BJ (cell line): ENCODE results near the gene ARPC4. TPM values are rescaled to one million over a fixed set of nuclear protein-coding genes. Genes with fewer than 3 reads are reported as not detected.
"Not testable (repeated sequence)": the region's sequence is repeated elsewhere in the genome, so short reads cannot be mapped to it uniquely, and the experiment has no call there.

Source experiments
- CTCF ChIA-PET: fragments of 350-600 bp; formaldehyde crosslinking; extraction: SDS; loops from one replicate; lab custom pipeline; 2021; ENCODE audit warnings: antibody characterized with exemption, inconsistent platforms; lab: Yijun Ruan, JAX
- POLR2A ChIA-PET: fragments of 300-600 bp; sonication (Branson Sonifier 250); formaldehyde crosslinking; extraction: SDS; loops from one replicate; lab custom pipeline; 2021; ENCODE audit warnings: antibody characterized with exemption; lab: Charles Lee
- DNase-seq: peaks from one replicate; pipeline ENCODE4 v3.0.0-alpha.2; 2011; ENCODE audit warnings: low read depth
- H3K27me3 ChIP-seq: 2 replicates; pipeline ENCODE4 v1.6.0; 2011; ENCODE audit warnings: low read length; ENCODE audit not compliant: control insufficient read depth, insufficient read depth
- H3K36me3 ChIP-seq: 2 replicates; pipeline ENCODE4 v1.5.1; 2011; ENCODE audit warnings: low read length; ENCODE audit not compliant: control insufficient read depth, insufficient read depth
- H3K4me3 ChIP-seq: 2 replicates; pipeline ENCODE4 v1.5.1; 2011; ENCODE audit warnings: low read depth, mild to moderate bottlenecking, control low read depth, low read length
- CTCF ChIP-seq: IDR thresholded peaks from 2 replicates; pipeline ENCODE4 v1.5.1; 2011; ENCODE audit warnings: low read depth, mild to moderate bottlenecking, control low read depth, inconsistent platforms, low read length, moderate library complexity; ENCODE audit not compliant: insufficient read depth
- polyA plus RNA-seq: library from polyadenylated mRNA; depleted of rRNA; stranded (reverse); fragments of >200 nt; gene quantifications from 2 replicates; pipeline ENCODE4 v1.2.3, GENCODE V29; 2011

The ARPC4 gene
- polyA plus RNA-seq, 1 experiment: 238 TPM

DNA sequence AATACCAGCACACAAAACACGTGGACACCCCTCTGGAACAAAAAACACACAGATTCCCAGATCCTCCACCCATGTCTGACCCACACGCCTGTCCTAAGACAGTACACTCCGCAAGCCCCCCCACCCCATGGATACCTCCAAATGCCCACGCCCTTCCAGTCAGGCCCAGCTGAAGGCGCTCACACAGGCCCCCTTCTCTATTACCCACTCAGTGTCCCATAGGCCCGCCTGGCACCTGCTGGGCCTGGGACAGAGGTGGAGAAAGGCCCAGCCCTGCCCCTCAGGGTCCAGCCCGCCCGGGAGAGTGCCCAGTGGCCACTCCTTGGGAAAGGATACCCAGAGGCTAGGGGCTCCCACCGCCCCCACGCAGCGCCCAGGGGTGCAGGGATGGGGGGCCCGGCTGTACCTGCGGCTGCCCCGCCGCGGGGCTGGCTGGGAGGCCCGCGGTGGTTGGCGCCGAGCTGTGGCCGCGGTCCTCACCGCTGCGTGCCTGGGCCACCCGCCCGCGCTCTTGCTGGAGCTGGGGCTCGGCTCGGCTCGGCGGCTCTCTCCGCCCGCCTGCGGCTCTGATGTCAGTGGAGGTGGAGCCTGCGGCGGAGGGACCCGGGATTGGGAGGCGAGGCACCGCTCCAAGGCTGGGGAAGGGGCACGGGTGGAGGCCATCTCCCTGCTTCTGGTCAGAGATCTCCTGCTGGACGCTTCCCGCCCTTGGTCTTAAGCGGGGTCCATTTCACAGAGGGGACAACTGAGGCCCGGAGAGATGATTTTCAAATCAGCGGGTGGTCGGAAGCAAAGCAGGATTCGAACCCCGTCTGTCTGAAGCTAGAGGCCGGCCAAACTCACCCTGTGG is 23.2 kb upstream of the ARPC4 start, which contains the start of gene CAMK1:
TSS of gene CAMK1 (minus strand) at position 522 of the 850 bp plus-strand sequence. CDS start 2,198 bp downstream, outside the sequence.
- H3K36me3 ChIP-seq: peaks cover 2% of the 10 kb centered on the region
- ChIA-PET POLR2A (interaction anchor here (0.5 to 0.6 kb wide), 2 partner anchors 9 to 54 kb away, joined by 3 to 8 read pairs; no protein-coding TSS in a partner anchor), CTCF (interaction anchor here (0.6 kb wide), 1 partner anchor 16 kb away, joined by 4 read pairs; no protein-coding TSS in a partner anchor)
- TF ChIP-seq CTCF: no peak
- peak; percentile 8 for DNase-seq
- no peaks in the 10 kb centered on the region for H3K27me3 ChIP-seq
- H3K4me3 ChIP-seq: peak within 1 kb of the TSS; percentile 69

GRCh38 chr3:9770276-9770812 is 22.5 kb upstream of the ARPC4 start:
- no peak for TF ChIP-seq CTCF
- peak overlapping the region; percentile 69 for H3K4me3 ChIP-seq
- H3K36me3 ChIP-seq: peaks cover 2% of the 10 kb centered on the region
- no peaks in the 10 kb centered on the region for H3K27me3 ChIP-seq
- ChIA-PET CTCF (interaction anchor here (0.6 kb wide), 1 partner anchor 15 kb away, joined by 4 read pairs; no protein-coding TSS in a partner anchor), POLR2A (interaction anchor here (0.5 to 0.6 kb wide), 2 partner anchors 9 to 10 kb away, joined by 5 to 8 read pairs; no protein-coding TSS in a partner anchor)
- no peak for DNase-seq

GRCh38 chr3:9771007-9771406 is 21.9 kb upstream of the ARPC4 start:
- CTCF ChIA-PET, H3K4me3 ChIP-seq: not testable (repeated sequence)
- POLR2A ChIA-PET: interaction anchor here (0.6 kb wide), 1 partner anchor 9 kb away, joined by 5 read pairs; no protein-coding TSS in a partner anchor

DNA sequence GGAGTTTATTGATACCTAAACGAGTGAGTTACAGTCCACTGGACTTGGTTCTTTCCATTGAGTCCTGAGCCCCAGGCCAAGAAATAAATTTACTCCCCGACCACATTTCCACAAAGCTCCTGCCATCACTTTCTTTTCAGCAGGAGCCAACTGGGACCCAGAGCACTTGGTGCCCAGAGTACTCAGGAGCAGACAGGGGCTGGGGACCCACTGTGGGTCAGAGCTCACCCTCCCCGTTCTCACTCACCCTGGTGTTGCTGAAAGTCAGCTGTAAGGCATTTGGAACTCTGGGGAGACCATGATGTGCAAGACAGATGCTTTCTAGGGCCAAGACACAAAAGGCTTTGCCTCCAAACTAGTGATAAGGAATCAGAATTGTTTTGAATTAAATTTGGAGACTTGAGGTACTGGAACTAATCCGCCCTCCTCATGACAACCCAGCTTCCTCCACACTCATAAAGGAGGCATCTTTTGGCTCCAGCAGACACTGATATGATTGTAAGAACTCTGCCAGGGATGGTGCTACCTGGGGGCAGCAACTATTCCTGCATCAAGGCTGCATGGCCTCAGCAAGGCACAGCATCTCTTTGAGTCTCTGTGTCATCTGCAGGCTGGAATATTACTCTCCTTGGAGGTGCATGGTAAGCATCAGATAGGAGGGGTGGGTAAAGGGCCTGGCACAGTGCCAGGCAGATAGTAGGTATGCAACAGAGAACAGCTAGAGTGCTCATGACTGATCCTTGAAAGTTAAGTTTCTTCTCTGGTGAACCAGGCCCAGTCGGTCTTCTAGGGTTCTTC is 15.8 kb upstream of the ARPC4 start:
- POLR2A ChIA-PET: no interaction called here
- Histone ChIP-seq H3K4me3 (no peak overlapping the region), H3K36me3 (peaks cover 6% of the 10 kb centered on the region), H3K27me3 (no peaks in the 10 kb centered on the region)
- CTCF ChIA-PET: interaction anchor here (1.3 kb wide), 2 partner anchors 28 to 59 kb away, joined by 3 read pairs; no protein-coding TSS in a partner anchor
- no peak for DNase-seq
- no peak for TF ChIP-seq CTCF

More at GRCh38 chr3:9771007-9771406, 21.9 kb upstream of the ARPC4 start:
- not testable (repeated sequence) for H3K27me3 ChIP-seq, DNase-seq, H3K36me3 ChIP-seq

DNA sequence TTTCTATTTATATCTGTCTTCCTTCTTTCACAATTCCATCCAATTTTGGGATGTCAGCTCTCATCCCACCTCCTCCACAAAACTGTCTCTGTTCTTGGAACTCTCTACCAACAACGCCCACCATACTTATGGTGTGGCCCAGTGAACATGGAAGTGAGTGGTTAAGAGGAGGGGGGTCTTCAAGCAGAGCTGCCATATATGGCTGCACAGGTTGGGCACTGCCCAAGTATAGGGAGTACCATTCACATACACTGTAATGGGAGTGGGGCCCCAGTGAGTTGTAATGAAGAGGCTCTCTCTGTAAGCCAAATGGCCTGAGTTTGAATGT is 15.2 kb upstream of the ARPC4 start:
- H3K36me3 ChIP-seq: peaks cover 10% of the 10 kb centered on the region
- DNase-seq: no peak
- no peak for TF ChIP-seq CTCF
- H3K27me3 ChIP-seq: no peaks in the 10 kb centered on the region
- no peak overlapping the region for H3K4me3 ChIP-seq
- ChIA-PET CTCF (interaction anchor here (1.3 kb wide), 2 partner anchors 28 to 60 kb away, joined by 3 read pairs; no protein-coding TSS in a partner anchor), POLR2A (no interaction called here)
